ENCODE results near the gene TBC1D32.
"Not testable (repeated sequence)": the region's sequence is repeated elsewhere in the genome, so short reads cannot be mapped to it uniquely, and the experiment has no call there.

Gene TBC1D32

GRCh38 chr6:121319603-121320002 lies 14.7 kb downstream of the TBC1D32 start:
- DNase-seq: no peak

GRCh38 chr6:121319112-121319553 lies 15.1 kb downstream of the TBC1D32 start:
- peak in 2 of 4 experiments; percentile 26 to 37 for DNase-seq

DNA sequence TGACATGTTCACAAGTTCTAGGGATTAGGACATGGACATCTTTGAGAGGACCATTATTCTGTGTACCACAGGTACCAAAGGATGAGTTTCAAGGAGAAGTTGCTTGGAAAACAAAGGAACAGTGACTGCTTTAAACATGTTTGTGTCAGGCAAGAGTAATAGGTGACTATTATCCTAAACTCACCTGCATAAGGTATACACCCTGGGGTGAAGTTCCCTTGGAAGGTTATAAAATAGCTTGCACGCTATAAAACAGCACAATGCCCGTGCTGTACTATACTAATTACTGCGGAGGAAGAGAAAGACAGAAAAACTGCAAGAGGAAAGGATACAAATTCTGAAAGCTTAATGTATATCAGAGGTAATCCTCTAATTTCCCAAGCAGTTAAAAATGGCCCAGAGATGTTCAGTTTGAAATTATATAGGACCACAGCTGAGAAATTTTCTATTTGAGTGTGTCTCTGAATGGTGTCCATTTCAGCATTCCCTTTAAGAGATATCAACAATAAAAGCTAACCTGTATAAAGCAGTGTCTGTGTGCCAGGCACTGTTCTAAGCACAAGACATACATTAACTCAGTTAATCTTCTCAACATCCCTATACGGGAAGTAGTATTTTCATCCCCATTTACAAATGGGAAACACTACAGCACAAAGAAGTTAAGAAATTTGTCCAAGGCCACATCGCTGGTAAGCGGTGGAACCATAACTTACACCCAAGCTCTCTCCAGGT lies 19.7 kb downstream of the TBC1D32 start:
- DNase-seq: no peak

DNA sequence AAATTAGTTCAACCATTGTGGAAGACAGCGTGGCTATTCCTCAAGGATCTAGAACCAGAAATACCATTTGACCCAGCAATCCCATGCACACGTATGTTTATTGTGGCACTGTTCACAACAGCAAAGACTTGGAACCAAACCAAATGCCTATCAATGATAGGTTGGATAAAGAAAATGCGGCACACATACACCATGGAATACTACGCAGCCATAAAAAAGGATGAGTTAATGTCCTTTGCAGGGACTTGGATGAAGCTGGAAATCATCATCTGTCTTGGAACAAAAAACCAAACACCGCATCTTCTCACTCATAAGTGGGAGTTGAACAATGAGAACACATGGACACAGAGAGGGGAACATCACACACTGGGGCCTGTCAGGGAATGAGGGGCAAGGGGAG lies 22.5 kb downstream of the TBC1D32 start:
- not testable (repeated sequence) for DNase-seq

- no peak for DNase-seq
Observed at GRCh38 chr6:121310495-121310894, 23.8 kb downstream of the TBC1D32 start.

- no peak for DNase-seq
Observed at GRCh38 chr6:121309768-121310469, 24.4 kb downstream of the TBC1D32 start.

DNA sequence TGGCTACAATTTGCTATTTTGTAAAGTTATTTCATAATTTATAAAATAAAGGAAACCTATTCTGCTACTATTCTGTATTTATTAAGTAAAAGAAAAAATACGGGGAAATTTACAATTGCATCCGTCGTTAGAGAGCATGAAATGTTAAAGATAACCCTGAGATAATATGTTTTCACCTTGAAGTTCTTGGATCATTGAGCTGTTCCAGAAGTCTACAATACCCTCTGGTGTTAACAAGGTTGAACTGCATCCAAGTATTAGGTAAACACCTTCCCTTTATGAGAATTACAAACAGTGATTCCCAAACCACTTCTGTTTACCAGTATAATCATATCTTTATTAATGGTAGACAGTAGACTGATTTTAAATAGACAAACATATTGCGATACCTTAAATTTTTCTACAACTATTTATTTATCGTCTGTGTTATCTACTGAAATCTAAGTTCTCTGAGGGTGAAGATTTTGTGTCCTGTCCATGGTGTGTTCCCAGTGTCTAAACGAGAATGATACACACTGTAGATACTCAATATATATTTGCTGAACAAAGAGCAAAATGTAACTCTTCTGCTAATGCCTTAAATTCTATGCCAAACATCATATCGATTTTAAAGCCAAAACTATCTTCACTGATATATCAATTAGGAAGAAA lies 28.2 kb downstream of the TBC1D32 start:
- peak; percentile 12 to 57 (median 36) for DNase-seq

DNA sequence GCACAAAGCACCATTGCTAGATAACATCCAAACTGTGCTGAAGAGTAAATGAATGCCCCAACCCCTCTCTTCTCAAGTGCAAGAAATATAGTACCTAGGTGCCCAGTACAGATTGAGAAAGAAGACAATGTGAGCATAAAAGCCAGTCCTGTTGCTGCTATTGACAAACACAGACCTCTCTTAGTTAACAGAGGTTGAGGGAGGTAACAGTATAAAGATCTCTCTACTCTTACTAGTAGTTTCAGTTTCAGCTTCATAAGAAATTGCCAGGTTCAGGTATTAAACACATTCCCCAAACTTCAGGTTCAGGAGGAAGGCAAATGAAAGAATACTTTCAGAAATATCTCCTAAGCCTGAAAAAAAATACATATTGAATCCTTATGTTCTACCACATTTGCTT lies 31.4 kb downstream of the TBC1D32 start:
- DNase-seq: no peak

DNA sequence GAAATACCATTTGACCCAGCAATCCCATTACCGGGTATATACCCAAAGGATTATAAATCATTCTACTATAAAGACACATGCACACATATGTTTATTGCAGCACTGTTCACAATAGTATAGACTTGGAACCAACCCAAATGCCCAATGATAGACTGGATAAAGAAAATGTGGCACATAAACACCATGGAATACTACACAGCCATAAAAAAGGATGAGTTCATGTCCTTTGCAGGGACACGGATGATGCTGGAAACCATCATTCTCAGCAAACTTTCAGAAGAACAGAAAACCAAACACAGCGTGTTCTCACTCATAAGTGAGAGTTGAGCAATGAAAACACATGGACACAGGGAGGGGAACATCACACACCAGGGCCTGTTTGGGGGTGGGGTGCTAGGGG lies 33.1 kb downstream of the TBC1D32 start:
- not testable (repeated sequence) for DNase-seq

GRCh38 chr6:121297694-121298093 lies 36.6 kb downstream of the TBC1D32 start:
- peak; percentile 3 to 64 (median 32) for DNase-seq

DNA sequence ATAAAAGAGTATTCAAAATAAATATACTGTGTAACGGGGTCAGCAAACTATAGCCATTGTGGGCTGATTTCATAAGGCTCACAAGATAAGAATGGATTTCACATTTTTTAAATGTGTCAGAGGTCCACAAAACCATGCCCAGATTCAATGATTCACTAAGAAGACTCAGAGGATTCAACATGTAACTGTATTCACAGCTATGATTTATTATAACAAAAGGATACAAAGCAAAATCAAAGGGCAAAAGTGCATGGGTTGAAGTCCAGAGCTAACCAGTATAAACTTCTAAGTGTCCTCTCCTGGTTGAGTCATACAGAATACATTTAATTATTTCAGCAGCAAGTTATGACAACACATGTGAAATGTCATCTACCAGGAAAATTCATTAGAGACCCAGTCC lies 49.2 kb downstream of the TBC1D32 start:
- no peak for DNase-seq

DNA sequence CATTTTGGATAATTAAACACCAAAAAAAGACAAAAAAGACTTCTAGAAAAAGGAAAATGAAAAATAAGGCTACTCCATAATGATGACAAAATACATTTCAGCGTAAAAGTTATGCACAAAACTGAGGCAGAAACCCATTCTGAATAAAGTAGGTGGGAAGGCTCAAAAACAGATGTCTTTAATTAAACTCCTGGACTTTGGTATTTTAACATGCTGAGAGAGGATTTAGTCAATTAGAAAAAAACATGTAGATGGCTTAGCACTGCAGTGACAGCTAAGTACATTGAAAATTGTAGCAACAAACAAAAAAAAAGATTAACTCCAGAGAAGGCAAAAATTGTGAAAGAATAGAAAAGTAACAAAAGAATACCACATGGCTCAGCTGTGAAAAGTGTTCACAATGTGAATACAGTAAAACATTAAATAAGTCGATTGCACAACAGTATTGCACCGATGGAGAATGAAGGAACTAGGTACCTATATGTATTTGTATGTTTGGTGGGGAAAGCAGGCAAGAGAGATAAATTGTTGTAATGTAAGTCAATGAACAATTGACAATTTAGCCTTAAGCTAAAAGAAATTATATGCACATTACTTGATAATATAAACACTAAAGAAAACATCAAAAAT lies 59.5 kb downstream of the TBC1D32 start:
- DNase-seq: no peak

DNA sequence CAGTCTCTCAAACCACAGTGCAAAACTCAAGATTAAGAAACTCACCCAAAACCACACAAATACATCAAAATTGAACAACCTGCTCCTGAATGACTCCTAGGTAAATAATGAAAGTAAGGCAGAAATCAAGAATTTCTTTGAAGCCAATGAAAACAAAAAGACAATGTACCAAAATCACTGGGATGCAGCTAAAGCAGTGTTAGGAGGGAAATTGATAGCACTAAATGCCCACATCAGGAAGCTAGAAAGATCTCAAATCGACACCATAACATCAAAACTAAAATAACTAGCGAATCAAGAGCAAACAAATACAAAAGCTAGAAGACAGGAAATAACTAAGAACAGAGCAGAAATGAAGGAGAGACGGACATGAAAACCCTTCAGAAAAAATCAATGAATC lies 70.5 kb downstream of the TBC1D32 start:
- DNase-seq: no peak

- peak in 1 of 4 experiments; percentile 2 for DNase-seq
Observed at GRCh38 chr6:121260651-121261102, 73.6 kb downstream of the TBC1D32 start.

- DNase-seq: no peak
Observed at GRCh38 chr6:121247386-121247785, 86.9 kb downstream of the TBC1D32 start.

GRCh38 chr6:121242386-121242785 lies 91.9 kb downstream of the TBC1D32 start:
- no peak for DNase-seq

DNA sequence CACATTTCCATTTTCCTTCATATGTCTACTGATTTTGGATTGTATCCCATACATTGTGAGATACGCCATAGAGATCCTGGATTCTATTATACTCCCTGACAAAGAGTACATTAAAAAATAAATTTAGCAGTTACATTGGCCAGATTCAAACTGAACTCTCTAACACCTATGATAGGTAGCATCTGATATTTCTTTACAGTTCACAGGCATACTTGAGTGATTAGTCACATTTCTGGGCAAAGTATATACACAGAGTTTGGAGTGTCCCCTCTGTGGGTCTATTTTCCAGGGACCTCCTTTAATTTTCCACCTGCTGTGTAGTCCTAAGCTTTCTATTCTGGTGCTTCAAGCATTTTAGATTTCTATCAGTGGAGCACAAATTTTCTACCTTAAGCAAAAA lies 96.4 kb downstream of the TBC1D32 start:
- no peak for DNase-seq

DNA sequence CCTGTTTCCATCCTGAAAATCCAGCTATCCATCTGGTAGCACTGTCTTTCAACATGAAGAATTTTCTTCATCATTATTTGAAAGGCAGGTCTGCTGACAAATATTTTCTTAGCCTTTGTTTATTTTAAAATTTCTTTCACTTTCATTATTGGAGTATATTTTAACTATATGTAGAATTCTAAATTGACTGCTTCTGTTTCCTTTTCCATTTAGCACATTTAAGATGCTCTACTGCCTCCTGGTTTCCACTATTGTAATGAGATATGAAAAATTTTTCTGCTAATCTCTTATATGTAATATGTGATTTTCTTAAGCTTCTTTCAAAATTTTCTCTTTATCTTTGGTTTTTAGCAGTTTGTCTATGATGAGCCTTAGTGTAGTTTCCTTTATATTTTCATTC lies 97.3 kb downstream of the TBC1D32 start:
- no peak for DNase-seq

DNA sequence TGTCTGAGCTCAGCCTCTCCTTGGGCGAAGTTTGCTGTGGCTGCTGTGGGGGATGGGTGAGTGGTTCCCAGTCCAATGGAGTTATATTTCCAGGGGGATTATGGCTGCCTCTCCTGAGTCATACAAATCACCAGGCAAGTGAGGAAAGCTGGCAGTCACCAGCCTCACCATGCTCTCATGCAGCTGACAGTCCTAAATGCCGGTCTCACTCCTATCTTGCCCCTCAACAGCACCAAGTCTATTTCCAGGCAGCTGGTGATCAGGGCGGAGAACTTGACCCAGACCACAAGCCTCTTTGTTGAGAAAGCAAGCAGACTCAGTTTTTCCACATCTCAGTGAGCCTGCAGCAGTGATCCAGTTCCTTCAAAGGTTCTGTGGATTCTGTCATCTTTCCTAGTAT lies 98.9 kb downstream of the TBC1D32 start:
- no peak for DNase-seq

DNA sequence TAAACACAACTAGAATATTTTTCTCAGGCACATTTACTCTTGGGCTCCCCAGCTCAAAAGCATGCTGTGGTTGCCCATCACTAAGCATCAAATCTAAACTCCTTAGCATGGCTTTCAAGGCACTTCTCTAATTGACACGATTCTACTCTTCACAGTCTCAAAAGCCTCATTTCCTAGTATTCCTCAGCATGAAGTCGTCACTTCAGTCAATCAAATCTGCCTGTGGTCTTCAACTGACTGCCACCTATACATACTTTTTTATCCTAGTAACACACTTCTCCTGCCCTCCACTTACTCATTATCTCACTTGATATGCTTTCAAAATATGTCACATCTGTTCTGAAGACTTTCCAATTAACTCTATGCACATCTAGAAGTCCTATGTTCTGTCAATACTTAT lies 110.3 kb downstream of the TBC1D32 start:
- DNase-seq: no peak

GRCh38 chr6:121223212-121223611 lies 111.1 kb downstream of the TBC1D32 start:
- DNase-seq: no peak

GRCh38 chr6:121222656-121223055 lies 111.6 kb downstream of the TBC1D32 start:
- no peak for DNase-seq

DNA sequence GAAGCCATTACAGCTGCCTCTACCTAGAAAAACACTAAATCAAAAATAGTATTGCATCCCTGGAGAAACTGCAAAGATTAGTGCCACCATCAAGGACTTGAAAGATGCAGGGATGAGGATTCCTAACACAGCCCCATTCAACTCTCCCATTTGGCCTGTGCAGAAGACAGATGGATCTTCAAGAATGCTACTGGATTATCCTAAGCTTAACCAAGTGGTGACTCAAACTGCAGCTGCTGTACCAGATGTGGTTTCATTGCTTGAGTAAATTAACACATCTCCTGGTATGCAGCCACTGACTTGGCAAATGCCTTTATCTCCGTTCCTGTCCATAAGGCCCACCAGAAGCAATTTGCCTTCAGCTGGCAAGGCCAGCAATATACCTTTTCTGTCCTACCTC lies 117.4 kb downstream of the TBC1D32 start:
- no peak for DNase-seq
